GM23338 (cell line): ENCODE data around the gene SOX12. TPM values are rescaled to one million over a fixed set of nuclear protein-coding genes. Genes with fewer than 3 reads are reported as not detected.

ENCODE experiments used
- ATAC-seq: fragments of 200-7000 bp; cut with Tn5 transposase; 3 replicates; pipeline ENCODE4 v1.9.1; 2020
- DNase-seq: peaks from one replicate; pipeline ENCODE4 v3.0.0-alpha.2; 2015; ENCODE audit warnings: low spot score
- H2AFZ ChIP-seq: fragments of 200-600 bp; sonication (generic); 2 replicates; pipeline ENCODE4 v1.8.0; 2016; ENCODE audit warnings: antibody characterized with exemption, mild to moderate bottlenecking, moderate library complexity
- H3F3A ChIP-seq: fragments of 200-600 bp; sonication (generic); replicated peaks from 2 replicates; pipeline ENCODE4 v1.8.0; 2017; ENCODE audit warnings: antibody characterized with exemption, mixed run types, low read depth
- H3K27ac ChIP-seq: fragments of 200-600 bp; sonication (generic); 2 replicates; pipeline ENCODE4 v1.6.1; 2016; ENCODE audit warnings: low read depth
- H3K27me3 ChIP-seq: fragments of 200-600 bp; sonication (generic); 2 replicates; pipeline ENCODE4 v1.8.0; 2016; ENCODE audit warnings: mild to moderate bottlenecking, mixed run types, moderate library complexity; ENCODE audit not compliant: insufficient read depth
- H3K36me3 ChIP-seq: fragments of 200-600 bp; sonication (generic); 2 replicates; pipeline ENCODE4 v1.8.0; 2016; ENCODE audit warnings: mild to moderate bottlenecking; ENCODE audit not compliant: insufficient read depth
- H3K4me1 ChIP-seq: fragments of 200-600 bp; sonication (generic); 2 replicates; pipeline ENCODE4 v1.8.0; 2016; ENCODE audit warnings: mild to moderate bottlenecking, moderate library complexity; ENCODE audit not compliant: insufficient read depth
- H3K4me2 ChIP-seq: fragments of 200-600 bp; sonication (generic); 2 replicates; pipeline ENCODE4 v1.7.1; 2017; ENCODE audit warnings: mixed run types
- H3K4me3 ChIP-seq: fragments of 200-600 bp; sonication (generic); 2 replicates; pipeline ENCODE4 v1.6.1; 2016; ENCODE audit warnings: mixed run types
- H3K79me2 ChIP-seq: fragments of 200-600 bp; sonication (generic); replicated peaks from 2 replicates; pipeline ENCODE4 v1.8.0; 2017; ENCODE audit warnings: mild to moderate bottlenecking; ENCODE audit not compliant: insufficient read depth
- H3K9me2 ChIP-seq: fragments of 200-600 bp; sonication (generic); 2 replicates; pipeline ENCODE4 v1.8.0; 2017; ENCODE audit not compliant: insufficient read depth
- H4K20me1 ChIP-seq: fragments of 200-600 bp; sonication (generic); replicated peaks from 2 replicates; pipeline ENCODE4 v1.8.0; 2017; ENCODE audit warnings: mild to moderate bottlenecking; ENCODE audit not compliant: insufficient read depth
- H3K27ac Mint-ChIP-seq: 2 replicates; pipeline ENCODE4 v1.8.0; 2020; ENCODE audit warnings: inconsistent platforms, mild to moderate bottlenecking, moderate library complexity, mixed read lengths
- H3K27me3 Mint-ChIP-seq: 3 replicates; pipeline ENCODE4 v1.8.0; 2022; ENCODE audit warnings: low read depth, mild to moderate bottlenecking, moderate library complexity, mixed read lengths, inconsistent platforms; ENCODE audit not compliant: insufficient read depth, poor library complexity
- H3K36me3 Mint-ChIP-seq: 3 replicates; pipeline ENCODE4 v1.8.0; 2021; ENCODE audit warnings: low read depth, mild to moderate bottlenecking, inconsistent platforms, moderate library complexity, mixed read lengths
- H3K4me1 Mint-ChIP-seq: 3 replicates; pipeline ENCODE4 v1.8.0; 2020; ENCODE audit warnings: mild to moderate bottlenecking, inconsistent platforms, mixed read lengths
- H3K4me3 Mint-ChIP-seq: 3 replicates; pipeline ENCODE4 v1.8.0; 2021; ENCODE audit warnings: moderate library complexity, mild to moderate bottlenecking, inconsistent platforms, mixed read lengths
- H3K9me3 Mint-ChIP-seq: 3 replicates; pipeline ENCODE4 v1.8.0; 2020; ENCODE audit warnings: moderate library complexity, mild to moderate bottlenecking, inconsistent platforms, mixed read lengths
- CREB1 ChIP-seq: fragments of 250-450 bp; sonication (Bioruptor Pico); IDR thresholded peaks from 2 replicates; pipeline ENCODE4 v1.5.0; 2020; ENCODE audit warnings: low read depth, mild to moderate bottlenecking, moderate library complexity
- EZH2 ChIP-seq: fragments of 200-600 bp; sonication (generic); IDR thresholded peaks from one replicate; pipeline ENCODE4 v1.8.0; 2017; ENCODE audit warnings: antibody characterized with exemption, mild to moderate bottlenecking, low read depth; ENCODE audit not compliant: unreplicated experiment
- JUNB ChIP-seq: IDR thresholded peaks from one replicate; pipeline ENCODE4 v1.6.1; 2016; ENCODE audit warnings: antibody characterized with exemption; ENCODE audit not compliant: unreplicated experiment
- NANOG ChIP-seq: IDR thresholded peaks from 2 replicates; pipeline ENCODE4 v1.6.1; 2016; ENCODE audit warnings: antibody characterized with exemption, borderline replicate concordance
- POLR2AphosphoS5 ChIP-seq: IDR thresholded peaks from 2 replicates; pipeline ENCODE4 v1.6.1; 2016; ENCODE audit warnings: antibody characterized with exemption, low read depth
- STAT1 ChIP-seq: IDR thresholded peaks from one replicate; pipeline ENCODE4 v1.6.1; 2016; ENCODE audit warnings: antibody characterized with exemption; ENCODE audit not compliant: unreplicated experiment
- ZNF114 ChIP-seq: fragments of 250-450 bp; sonication (Bioruptor Pico); IDR thresholded peaks from 2 replicates; pipeline ENCODE4 v1.5.0; 2020; ENCODE audit warnings: mild to moderate bottlenecking, moderate library complexity
- ZNF331 ChIP-seq: fragments of 250-450 bp; sonication (Bioruptor Pico); IDR thresholded peaks from 2 replicates; pipeline ENCODE4 v1.5.0; 2020; ENCODE audit warnings: low read depth, mild to moderate bottlenecking, moderate library complexity
- polyA plus RNA-seq: library from polyadenylated mRNA; unstranded; fragments of >200 nt; fragmentation: Nextera tagmentation; extraction: Ambion mirVana; gene quantifications from 2 replicates; pipeline ENCODE4 v1.2.1, GENCODE V29; 2016
- total RNA-seq: library from RNA; depleted of rRNA; stranded (reverse); fragments of >200 nt; shearing (Covaris generic); gene quantifications from 2 replicates; pipeline ENCODE4 v1.2.3, GENCODE V29; 2014
- TF ChIP-seq, protein P1 (sequence below): fragments of 250-450 bp; sonication (Bioruptor Pico); IDR thresholded peaks from 2 replicates; pipeline ENCODE4 v1.5.0; 2020; ENCODE audit warnings: mild to moderate bottlenecking, moderate library complexity
- TF ChIP-seq, protein P2 (sequence below): IDR thresholded peaks from 2 replicates; pipeline ENCODE4 v1.6.1; 2016; ENCODE audit warnings: antibody characterized with exemption
- TF ChIP-seq, protein P3 (sequence below), 2 experiments: fragments of 200-600 bp in 1 of 2; sonication (generic) in 1 of 2; conservative IDR thresholded peaks; 2 replicates each; pipeline versions ENCODE4 v1.5.1 to v1.6.1; 2016 to 2017; ENCODE audit warnings: antibody characterized with exemption in 2 of 2, low read depth in 2 of 2, mild to moderate bottlenecking in 2 of 2, moderate library complexity in 1 of 2

SOX12 gene
- total and polyA plus RNA-seq, 2 experiments from 2014 or later, result 14.1 to 32.0 TPM

GRCh38 chr20:298776-299391, 26.5 kb upstream of the SOX12 start (continued):
- TF ChIP-seq, protein P1, sequence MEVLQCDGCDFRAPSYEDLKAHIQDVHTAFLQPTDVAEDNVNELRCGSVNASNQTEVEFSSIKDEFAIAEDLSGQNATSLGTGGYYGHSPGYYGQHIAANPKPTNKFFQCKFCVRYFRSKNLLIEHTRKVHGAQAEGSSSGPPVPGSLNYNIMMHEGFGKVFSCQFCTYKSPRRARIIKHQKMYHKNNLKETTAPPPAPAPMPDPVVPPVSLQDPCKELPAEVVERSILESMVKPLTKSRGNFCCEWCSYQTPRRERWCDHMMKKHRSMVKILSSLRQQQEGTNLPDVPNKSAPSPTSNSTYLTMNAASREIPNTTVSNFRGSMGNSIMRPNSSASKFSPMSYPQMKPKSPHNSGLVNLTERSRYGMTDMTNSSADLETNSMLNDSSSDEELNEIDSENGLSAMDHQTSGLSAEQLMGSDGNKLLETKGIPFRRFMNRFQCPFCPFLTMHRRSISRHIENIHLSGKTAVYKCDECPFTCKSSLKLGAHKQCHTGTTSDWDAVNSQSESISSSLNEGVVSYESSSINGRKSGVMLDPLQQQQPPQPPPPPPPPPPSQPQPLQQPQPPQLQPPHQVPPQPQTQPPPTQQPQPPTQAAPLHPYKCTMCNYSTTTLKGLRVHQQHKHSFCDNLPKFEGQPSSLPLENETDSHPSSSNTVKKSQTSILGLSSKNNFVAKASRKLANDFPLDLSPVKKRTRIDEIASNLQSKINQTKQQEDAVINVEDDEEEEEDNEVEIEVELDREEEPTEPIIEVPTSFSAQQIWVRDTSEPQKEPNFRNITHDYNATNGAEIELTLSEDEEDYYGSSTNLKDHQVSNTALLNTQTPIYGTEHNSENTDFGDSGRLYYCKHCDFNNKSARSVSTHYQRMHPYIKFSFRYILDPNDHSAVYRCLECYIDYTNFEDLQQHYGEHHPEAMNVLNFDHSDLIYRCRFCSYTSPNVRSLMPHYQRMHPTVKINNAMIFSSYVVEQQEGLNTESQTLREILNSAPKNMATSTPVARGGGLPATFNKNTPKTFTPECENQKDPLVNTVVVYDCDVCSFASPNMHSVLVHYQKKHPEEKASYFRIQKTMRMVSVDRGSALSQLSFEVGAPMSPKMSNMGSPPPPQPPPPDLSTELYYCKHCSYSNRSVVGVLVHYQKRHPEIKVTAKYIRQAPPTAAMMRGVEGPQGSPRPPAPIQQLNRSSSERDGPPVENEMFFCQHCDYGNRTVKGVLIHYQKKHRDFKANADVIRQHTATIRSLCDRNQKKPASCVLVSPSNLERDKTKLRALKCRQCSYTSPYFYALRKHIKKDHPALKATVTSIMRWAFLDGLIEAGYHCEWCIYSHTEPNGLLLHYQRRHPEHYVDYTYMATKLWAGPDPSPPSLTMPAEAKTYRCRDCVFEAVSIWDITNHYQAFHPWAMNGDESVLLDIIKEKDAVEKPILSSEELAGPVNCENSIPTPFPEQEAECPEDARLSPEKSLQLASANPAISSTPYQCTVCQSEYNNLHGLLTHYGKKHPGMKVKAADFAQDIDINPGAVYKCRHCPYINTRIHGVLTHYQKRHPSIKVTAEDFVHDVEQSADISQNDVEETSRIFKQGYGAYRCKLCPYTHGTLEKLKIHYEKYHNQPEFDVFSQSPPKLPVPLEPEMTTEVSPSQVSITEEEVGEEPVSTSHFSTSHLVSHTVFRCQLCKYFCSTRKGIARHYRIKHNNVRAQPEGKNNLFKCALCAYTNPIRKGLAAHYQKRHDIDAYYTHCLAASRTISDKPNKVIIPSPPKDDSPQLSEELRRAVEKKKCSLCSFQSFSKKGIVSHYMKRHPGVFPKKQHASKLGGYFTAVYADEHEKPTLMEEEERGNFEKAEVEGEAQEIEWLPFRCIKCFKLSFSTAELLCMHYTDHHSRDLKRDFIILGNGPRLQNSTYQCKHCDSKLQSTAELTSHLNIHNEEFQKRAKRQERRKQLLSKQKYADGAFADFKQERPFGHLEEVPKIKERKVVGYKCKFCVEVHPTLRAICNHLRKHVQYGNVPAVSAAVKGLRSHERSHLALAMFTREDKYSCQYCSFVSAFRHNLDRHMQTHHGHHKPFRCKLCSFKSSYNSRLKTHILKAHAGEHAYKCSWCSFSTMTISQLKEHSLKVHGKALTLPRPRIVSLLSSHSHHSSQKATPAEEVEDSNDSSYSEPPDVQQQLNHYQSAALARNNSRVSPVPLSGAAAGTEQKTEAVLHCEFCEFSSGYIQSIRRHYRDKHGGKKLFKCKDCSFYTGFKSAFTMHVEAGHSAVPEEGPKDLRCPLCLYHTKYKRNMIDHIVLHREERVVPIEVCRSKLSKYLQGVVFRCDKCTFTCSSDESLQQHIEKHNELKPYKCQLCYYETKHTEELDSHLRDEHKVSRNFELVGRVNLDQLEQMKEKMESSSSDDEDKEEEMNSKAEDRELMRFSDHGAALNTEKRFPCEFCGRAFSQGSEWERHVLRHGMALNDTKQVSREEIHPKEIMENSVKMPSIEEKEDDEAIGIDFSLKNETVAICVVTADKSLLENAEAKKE, result no peak
- TF ChIP-seq STAT1 (no peak), CREB1 (CRISPR knock-in tag) (no peak)

DNA sequence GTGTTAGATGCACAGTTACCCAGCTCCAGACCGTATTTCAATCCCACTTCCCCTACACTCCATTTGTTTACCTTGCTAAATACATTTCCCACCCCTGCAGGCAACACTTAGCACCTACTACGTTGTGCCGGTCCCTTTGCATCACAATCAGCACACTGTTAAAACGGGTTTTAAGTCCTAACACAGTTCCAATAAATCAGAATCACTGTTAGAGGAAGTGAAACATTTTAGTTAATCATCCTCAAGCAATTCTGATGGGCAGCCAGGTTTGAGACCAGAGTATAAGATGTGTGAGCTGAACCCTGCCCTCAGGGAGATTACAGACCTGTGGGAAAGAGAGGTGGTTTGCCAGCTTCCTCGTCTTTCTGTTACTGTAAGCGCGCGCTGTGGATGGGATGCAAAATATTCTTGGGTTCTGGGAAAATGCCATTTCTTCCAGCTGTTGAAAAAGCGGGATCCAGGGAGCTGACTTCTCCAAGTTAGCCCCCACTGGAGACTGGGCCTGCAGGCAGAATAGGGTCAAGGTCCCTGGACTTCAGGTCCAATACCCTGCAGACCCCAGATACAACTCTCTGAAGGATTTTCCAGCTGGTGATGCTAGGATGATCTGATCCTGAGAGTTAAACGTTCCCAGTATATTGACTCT, 24.9 kb upstream of the SOX12 start:
- Histone ChIP-seq H3K4me3 (peak overlapping the region; percentile 97), H3F3A (peaks cover 33% of the 10 kb centered on the region), H4K20me1 (peaks cover 5% of the 10 kb centered on the region; the same call in 1 of the 2 replicates), H2AFZ (no peak overlapping the region), H3K27me3 (peaks cover 13% of the 10 kb centered on the region), H3K4me1 (peaks cover 36% of the 10 kb centered on the region), H3K36me3 (no peaks in the 10 kb centered on the region), H3K9me2 (0 out of 2 replicates have a peak, but pooled peaks cover 3% of the 10 kb centered on the region), H3K27ac (peak overlapping the region; percentile 98), H3K4me2 (peak overlapping the region; percentile 81), H3K79me2 (peaks cover 41% of the 10 kb centered on the region)
- peak overlapping the region; percentile 98 for H3K27ac Mint-ChIP-seq
- H3K27me3 Mint-ChIP-seq, result peaks cover 33% of the 10 kb centered on the region
- ATAC-seq, result peak; percentile 29
- peaks cover 5% of the 10 kb centered on the region for H3K9me3 Mint-ChIP-seq
- peaks cover 50% of the 10 kb centered on the region for H3K36me3 Mint-ChIP-seq
- peak overlapping the region; percentile 98 for H3K4me3 Mint-ChIP-seq
- peaks cover 46% of the 10 kb centered on the region for H3K4me1 Mint-ChIP-seq
- peak; percentile 82 for DNase-seq
- TF ChIP-seq ZNF114 (CRISPR knock-in tag) (no peak), POLR2AphosphoS5 (peak; percentile 49; the same call in 1 of the 2 replicates), CREB1 (CRISPR knock-in tag) (no peak), EZH2 (no peak), NANOG (peak; percentile 42), JUNB (no peak), ZNF331 (CRISPR knock-in tag) (no peak)
- TF ChIP-seq, protein P2, sequence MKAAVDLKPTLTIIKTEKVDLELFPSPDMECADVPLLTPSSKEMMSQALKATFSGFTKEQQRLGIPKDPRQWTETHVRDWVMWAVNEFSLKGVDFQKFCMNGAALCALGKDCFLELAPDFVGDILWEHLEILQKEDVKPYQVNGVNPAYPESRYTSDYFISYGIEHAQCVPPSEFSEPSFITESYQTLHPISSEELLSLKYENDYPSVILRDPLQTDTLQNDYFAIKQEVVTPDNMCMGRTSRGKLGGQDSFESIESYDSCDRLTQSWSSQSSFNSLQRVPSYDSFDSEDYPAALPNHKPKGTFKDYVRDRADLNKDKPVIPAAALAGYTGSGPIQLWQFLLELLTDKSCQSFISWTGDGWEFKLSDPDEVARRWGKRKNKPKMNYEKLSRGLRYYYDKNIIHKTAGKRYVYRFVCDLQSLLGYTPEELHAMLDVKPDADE, result no peak
- TF ChIP-seq, protein P3, sequence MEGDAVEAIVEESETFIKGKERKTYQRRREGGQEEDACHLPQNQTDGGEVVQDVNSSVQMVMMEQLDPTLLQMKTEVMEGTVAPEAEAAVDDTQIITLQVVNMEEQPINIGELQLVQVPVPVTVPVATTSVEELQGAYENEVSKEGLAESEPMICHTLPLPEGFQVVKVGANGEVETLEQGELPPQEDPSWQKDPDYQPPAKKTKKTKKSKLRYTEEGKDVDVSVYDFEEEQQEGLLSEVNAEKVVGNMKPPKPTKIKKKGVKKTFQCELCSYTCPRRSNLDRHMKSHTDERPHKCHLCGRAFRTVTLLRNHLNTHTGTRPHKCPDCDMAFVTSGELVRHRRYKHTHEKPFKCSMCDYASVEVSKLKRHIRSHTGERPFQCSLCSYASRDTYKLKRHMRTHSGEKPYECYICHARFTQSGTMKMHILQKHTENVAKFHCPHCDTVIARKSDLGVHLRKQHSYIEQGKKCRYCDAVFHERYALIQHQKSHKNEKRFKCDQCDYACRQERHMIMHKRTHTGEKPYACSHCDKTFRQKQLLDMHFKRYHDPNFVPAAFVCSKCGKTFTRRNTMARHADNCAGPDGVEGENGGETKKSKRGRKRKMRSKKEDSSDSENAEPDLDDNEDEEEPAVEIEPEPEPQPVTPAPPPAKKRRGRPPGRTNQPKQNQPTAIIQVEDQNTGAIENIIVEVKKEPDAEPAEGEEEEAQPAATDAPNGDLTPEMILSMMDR (conservative IDR thresholded peaks at IDR 0.05; ENCODE audit: low read depth in 2 of 2), result no peak
